OCI-LY3 (cell line): Measurements from ENCODE around the gene RESF1.

ENCODE experiments used
- H2AFZ ChIP-seq: fragments of 200-600, 300-600 bp; shearing (Covaris generic); 2 replicates; pipeline ENCODE4 v1.6.0; 2014; ENCODE audit warnings: antibody characterized with exemption, low read depth, low read length
- H3K27ac ChIP-seq: fragments of 200-600, 300-600 bp; sonication (generic); 2 replicates; pipeline ENCODE4 v1.5.1; 2014; ENCODE audit warnings: mild to moderate bottlenecking, low read length, moderate library complexity, mixed read lengths
- H3K27me3 ChIP-seq: fragments of 200-600, 300-600 bp; sonication (generic); 2 replicates; pipeline ENCODE4 v1.6.1; 2014; ENCODE audit warnings: low read depth, low read length, mixed read lengths
- H3K36me3 ChIP-seq: fragments of 200-600, 300-600 bp; sonication (generic); replicated peaks from 2 replicates; pipeline ENCODE3; 2014; ENCODE audit warnings: low read depth, low read length, mixed read lengths
- H3K4me1 ChIP-seq: fragments of 300-600, 200-600 bp; sonication (generic); 2 replicates; pipeline ENCODE4 v1.6.1; 2014; ENCODE audit warnings: low read length, mixed read lengths
- H3K4me2 ChIP-seq: fragments of 200-600, 300-600 bp; sonication (generic); 2 replicates; pipeline ENCODE4 v1.6.1; 2014; ENCODE audit warnings: low read length, mixed read lengths
- H3K4me3 ChIP-seq: fragments of 300-600, 200-600 bp; sonication (generic); 2 replicates; pipeline ENCODE4 v1.5.1; 2014; ENCODE audit warnings: antibody characterized with exemption, mild to moderate bottlenecking, low read length, moderate library complexity
- H3K79me2 ChIP-seq: fragments of 300-600, 200-600 bp; shearing (Covaris generic); 2 replicates; pipeline ENCODE4 v1.6.1; 2014; ENCODE audit warnings: mild to moderate bottlenecking, low read length, mixed read lengths
- H3K9ac ChIP-seq: fragments of 300-600, 200-600 bp; shearing (Covaris generic); 2 replicates; pipeline ENCODE4 v1.6.0; 2014; ENCODE audit warnings: mild to moderate bottlenecking, low read length, moderate library complexity
- H3K9me3 ChIP-seq: fragments of 200-600, 300-600 bp; shearing (Covaris generic); 2 replicates; pipeline ENCODE4 v1.6.1; 2014; ENCODE audit warnings: low read length, mixed read lengths; ENCODE audit not compliant: insufficient read depth
- H4K20me1 ChIP-seq: fragments of 200-600, 300-600 bp; sonication (generic); 2 replicates; pipeline ENCODE4 v1.6.1; 2016; ENCODE audit warnings: low read length, mixed read lengths; ENCODE audit not compliant: insufficient read depth
- EZH2phosphoT487 ChIP-seq: fragments of 200-600 bp; shearing (Covaris generic); IDR thresholded peaks from 2 replicates; pipeline ENCODE4 v1.6.1; 2018; ENCODE audit warnings: antibody characterized with exemption, mixed run types, low read depth
- TF ChIP-seq, protein P1 (sequence below): fragments of 200-600, 300-600 bp; sonication (generic); IDR thresholded peaks from 2 replicates; pipeline ENCODE4 v1.5.1; 2014; ENCODE audit warnings: antibody characterized with exemption, low read length, low read depth

The RESF1 gene

DNA sequence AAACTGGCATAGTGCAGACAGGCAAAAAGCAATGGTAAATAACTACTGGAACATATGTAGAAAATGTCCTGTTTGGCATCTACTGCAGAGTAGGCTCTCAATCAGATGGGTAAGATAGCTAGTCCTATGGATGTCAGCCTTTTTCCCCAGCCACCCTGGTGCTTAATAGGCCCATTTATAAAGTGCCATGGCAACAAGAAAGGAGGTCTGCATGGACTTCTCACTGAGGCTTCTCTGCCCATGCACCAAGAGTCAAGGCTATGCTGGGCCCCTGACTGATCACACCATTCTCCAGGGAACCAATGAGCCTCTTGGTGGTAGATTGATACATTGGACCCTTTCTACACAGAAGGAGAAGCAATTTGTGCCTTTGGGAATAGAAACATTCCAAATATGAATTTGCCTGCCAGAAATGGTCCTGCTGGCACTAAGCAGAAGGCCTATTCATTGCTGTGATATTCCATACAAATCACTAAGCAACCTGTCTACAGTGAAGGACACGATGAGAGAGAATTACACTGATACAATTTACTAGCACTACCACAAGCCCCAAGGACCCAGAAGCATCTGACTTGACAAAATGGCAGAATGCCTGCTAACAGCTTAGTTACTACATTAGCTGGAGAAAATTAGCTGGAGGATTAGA lies 43.8 kb downstream of the RESF1 start:
- H3K79me2 ChIP-seq = no peaks in the 10 kb centered on the region

DNA sequence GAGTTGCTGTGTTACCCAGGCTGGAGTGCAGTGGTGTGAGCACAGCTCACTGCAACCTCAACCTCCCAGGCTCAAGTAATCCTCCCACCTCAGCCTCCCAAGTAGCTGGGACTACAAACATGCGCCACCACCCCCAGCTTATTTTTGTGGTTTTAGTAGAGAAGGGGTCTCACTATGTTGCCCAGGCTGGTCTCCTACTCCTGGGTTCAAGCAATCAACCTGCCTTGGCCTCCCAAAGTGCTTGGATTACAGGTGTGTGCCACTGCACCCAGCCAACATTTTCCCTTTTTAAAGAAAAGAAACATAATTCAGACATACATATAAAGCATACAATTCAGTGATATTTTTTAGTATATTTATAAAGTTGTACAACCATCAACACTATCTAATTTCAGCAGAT lies 44.4 kb downstream of the RESF1 start:
- H3K79me2 ChIP-seq = no peaks in the 10 kb centered on the region
- no peaks in the 10 kb centered on the region for H3K9me3 ChIP-seq
- H3K9ac ChIP-seq = no peak overlapping the region
- no peak overlapping the region for H2AFZ ChIP-seq
- no peak overlapping the region for H3K27ac ChIP-seq
- H3K36me3 ChIP-seq = peaks cover 11% of the 10 kb centered on the region
- H4K20me1 ChIP-seq = no peaks in the 10 kb centered on the region
- H3K27me3 ChIP-seq = no peaks in the 10 kb centered on the region
- TF ChIP-seq EZH2phosphoT487 = no peak
- TF ChIP-seq, protein P1, sequence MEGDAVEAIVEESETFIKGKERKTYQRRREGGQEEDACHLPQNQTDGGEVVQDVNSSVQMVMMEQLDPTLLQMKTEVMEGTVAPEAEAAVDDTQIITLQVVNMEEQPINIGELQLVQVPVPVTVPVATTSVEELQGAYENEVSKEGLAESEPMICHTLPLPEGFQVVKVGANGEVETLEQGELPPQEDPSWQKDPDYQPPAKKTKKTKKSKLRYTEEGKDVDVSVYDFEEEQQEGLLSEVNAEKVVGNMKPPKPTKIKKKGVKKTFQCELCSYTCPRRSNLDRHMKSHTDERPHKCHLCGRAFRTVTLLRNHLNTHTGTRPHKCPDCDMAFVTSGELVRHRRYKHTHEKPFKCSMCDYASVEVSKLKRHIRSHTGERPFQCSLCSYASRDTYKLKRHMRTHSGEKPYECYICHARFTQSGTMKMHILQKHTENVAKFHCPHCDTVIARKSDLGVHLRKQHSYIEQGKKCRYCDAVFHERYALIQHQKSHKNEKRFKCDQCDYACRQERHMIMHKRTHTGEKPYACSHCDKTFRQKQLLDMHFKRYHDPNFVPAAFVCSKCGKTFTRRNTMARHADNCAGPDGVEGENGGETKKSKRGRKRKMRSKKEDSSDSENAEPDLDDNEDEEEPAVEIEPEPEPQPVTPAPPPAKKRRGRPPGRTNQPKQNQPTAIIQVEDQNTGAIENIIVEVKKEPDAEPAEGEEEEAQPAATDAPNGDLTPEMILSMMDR = no peak
- no peaks in the 10 kb centered on the region for H3K4me1 ChIP-seq
- H3K4me2 ChIP-seq = no peak overlapping the region
- H3K4me3 ChIP-seq = no peak overlapping the region

More for the DNA sequence above, 43.8 kb downstream of the RESF1 start:
- H3K36me3 ChIP-seq = peaks cover 12% of the 10 kb centered on the region
- H3K9me3 ChIP-seq = no peaks in the 10 kb centered on the region
- H3K4me3 ChIP-seq = no peak overlapping the region
- H2AFZ ChIP-seq = no peak overlapping the region
- no peaks in the 10 kb centered on the region for H4K20me1 ChIP-seq
- no peak for TF ChIP-seq EZH2phosphoT487
- TF ChIP-seq, protein P1 = no peak
- H3K4me1 ChIP-seq = no peaks in the 10 kb centered on the region
- H3K27ac ChIP-seq = no peak overlapping the region
- no peak overlapping the region for H3K4me2 ChIP-seq
- H3K9ac ChIP-seq = no peak overlapping the region
- H3K27me3 ChIP-seq = no peaks in the 10 kb centered on the region

DNA sequence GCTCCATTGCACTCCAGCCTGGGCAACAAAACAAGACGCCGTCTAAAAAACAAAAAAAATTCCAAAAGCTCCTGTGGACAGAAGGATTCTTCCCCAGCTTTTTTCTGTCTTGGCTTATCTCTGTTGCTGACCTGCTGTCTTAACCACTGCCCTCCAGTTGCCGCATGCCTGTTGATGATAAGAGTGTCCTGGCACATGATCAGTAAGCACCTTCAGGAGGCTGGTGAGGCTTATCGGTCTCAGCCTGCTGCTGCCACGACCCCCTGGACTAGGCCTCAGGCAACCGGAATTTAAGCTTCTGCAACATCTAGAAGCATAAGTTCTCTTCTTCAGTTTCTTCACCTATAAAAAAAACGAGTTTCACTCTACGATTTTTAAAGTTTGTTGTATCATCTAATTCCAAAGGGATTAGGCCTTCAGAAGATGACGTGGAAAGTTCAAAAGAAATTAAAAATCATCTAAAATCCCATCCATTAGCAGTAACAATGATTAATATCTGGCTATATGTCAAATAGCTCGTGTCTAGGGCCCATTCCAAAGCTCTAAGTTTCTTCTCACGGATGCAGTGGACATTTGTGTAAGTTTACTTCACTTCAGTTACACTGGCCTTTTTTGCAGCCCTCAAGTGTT lies 46.4 kb downstream of the RESF1 start:
- H3K27ac ChIP-seq = no peak overlapping the region
- no peak overlapping the region for H2AFZ ChIP-seq
- no peak overlapping the region for H3K4me3 ChIP-seq
- TF ChIP-seq, protein P1 = no peak
- no peak for TF ChIP-seq EZH2phosphoT487
- no peak overlapping the region for H3K4me2 ChIP-seq
- no peak overlapping the region for H3K9ac ChIP-seq
- no peaks in the 10 kb centered on the region for H3K79me2 ChIP-seq
- H3K36me3 ChIP-seq = peaks cover 6% of the 10 kb centered on the region
- H3K9me3 ChIP-seq = no peaks in the 10 kb centered on the region
- H3K27me3 ChIP-seq = no peaks in the 10 kb centered on the region
- H4K20me1 ChIP-seq = no peaks in the 10 kb centered on the region
- no peaks in the 10 kb centered on the region for H3K4me1 ChIP-seq
